GM19043 (cell line): ENCODE results near the gene DNAH1.
"Not testable (repeated sequence)": the region's sequence is repeated elsewhere in the genome, so short reads cannot be mapped to it uniquely, and the experiment has no call there.

ENCODE experiments used
- ATAC-seq: cut with Tn5 transposase; IDR thresholded peaks from one replicate; pipeline ENCODE4 v1.9.1; 2021; ENCODE audit warnings: low read depth; ENCODE audit not compliant: unreplicated experiment

Gene DNAH1

DNA sequence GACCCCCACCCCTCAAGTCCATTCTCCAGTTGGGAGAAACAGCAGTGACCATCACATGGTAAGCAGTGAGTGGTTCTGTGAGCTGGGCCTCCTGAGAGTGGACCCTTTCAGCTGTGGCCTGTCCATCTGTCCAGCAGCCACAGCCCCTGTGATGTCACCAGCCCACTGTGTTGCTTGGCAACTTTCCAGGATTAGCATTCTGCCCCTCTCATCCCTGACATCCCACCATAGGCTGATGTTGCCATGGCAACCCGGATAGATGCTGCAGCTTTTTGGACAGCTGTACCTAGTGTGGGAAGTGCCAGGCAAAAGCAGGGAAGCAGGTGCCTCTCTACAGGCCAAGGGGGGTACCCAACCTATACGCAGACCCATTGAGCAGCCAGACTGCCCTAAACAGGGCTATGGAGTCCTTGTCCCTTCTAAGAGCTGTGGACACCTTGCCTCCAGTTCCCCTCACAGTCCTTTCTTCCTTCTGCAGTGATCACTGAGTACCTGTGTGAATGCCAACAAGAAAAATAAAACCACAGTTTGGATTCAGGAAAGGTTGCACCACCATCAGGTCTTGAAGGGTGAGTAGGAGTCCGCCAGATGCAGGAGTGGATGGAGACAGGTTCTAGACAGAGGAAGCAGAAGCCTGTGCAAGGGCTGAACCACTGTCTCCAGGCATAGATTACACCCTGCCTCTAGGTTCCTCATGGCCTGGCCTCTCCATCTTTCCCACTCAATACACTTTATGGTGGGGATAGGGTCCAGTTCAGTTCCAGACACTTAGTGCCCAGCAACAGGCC lies at the start of gene DNAH1:
Gene DNAH1, plus strand, starts transcription at position 343 of the 788 bp plus-strand sequence. CDS start 6,124 bp downstream, outside the sequence.
- ATAC-seq: no peak

DNA sequence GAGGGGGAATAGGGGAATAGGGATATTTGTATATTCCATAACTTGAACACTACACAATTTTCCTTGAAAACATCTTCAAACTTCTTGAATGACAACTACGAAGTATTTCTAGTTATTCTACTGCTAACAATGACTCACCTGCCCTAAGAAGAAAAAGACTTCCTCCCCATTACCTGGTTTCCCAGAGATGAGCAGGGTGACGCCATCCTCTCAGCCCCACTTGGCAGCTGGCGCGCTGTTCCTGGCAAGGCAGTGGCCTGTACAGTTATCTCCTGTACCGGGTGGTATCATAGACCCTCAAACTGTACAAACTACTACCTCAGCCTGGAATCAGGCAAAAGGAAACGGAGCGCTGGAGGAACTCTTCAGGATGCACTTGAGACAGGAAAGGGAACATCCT lies 48.1 kb upstream of the DNAH1 start:
- ATAC-seq: no peak

DNA sequence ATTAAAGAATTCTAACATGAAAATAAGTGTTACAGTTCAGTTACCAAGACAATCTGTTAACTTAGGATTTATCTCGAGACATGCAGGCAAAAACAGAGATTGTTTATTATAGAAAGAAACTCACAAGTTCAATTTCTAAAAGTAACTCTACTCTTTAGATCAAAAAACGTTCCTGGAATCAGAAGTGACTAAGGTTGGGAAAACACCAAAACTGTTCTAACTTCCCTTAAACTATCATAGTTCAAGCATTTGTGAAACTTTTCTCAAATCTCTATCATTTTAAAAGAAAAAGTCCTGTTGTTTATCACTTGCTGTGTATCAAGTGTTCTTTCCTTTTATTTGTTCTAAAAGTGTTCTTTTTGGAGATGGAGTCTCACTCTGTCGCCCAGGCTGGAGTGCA lies 46.3 kb upstream of the DNAH1 start:
- ATAC-seq: no peak

DNA sequence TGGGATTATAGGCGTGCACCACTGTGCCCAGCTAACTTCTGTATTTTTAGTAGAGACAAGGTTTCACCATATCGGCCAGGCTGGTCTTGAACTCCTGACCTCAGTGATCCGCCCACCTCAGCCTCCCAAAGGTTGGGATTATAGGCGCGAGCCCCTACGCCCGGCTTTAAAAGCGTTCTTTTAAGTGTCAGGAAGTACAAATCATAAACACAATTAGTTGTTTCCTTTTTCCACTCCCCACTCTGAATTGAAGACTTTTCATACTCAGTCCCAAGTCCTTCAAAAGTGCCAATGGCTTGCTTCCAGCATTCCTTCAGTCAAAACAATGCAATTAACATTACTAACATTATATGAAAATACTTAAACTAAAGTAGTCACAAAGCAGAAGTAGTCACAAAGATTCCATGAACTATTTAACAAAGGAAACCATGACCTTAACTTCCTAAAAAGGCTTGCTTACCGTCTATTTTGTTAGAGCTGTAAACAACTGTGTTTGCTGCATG lies 45.8 kb upstream of the DNAH1 start:
- no peak for ATAC-seq

DNA sequence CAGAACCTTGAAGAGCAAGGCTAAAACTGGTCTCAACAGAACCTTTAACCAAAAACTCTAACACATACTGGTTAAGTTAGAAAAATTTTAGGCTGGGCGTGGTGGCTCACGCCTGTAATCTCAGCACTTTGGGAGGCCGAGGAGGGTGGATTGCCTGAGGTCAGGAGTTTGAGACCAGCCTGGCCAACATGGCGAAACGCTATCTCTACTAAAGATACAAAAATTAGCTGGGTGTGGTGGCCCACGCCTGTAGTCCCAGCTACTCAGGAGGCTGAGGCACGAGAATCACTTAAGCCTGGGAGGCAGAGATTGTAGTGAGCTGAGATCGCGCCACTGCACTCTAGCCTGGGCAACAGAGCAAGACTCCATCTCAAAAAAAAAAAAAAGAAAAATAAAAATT lies 43.9 kb upstream of the DNAH1 start:
- ATAC-seq: not testable (repeated sequence)

DNA sequence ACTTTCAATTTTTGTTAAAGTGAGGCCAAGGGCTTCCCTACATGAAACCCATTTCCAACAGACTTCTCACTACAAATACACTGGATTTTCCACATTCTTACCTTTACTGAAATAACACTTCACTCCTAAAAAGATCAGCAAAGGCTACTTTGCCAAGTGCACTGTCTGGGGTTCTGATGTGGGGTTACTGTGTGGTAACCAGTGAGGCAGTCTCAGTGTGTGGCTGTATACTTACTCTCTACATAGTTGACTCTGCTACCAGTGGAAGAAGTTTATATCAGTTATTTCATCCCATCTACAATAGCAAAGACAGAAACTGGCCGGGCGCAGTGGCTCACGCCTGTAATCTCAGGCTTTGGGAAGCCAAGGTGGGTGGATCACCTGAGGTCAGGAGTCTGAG lies 43.3 kb upstream of the DNAH1 start:
- no peak for ATAC-seq

DNA sequence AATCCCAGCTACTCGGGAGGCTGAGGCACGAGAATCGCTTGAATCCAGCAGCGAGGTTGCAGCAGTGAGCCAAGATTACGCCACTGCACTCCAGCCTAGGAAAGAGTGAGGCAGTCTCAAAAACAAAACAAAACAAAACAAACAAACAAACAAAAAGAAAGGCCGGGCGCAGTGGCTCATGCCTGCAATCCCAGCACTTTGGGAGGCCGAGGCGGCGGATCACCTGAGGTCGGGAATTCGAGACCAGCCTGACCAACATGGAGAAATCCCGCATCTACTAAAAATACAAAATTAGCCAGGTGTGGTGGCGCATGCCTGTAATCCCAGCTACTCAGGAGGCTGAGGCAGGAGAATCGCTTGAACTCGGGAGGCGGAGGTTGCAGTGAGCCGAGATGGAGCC lies 41.3 kb upstream of the DNAH1 start:
- ATAC-seq: not testable (repeated sequence)

DNA sequence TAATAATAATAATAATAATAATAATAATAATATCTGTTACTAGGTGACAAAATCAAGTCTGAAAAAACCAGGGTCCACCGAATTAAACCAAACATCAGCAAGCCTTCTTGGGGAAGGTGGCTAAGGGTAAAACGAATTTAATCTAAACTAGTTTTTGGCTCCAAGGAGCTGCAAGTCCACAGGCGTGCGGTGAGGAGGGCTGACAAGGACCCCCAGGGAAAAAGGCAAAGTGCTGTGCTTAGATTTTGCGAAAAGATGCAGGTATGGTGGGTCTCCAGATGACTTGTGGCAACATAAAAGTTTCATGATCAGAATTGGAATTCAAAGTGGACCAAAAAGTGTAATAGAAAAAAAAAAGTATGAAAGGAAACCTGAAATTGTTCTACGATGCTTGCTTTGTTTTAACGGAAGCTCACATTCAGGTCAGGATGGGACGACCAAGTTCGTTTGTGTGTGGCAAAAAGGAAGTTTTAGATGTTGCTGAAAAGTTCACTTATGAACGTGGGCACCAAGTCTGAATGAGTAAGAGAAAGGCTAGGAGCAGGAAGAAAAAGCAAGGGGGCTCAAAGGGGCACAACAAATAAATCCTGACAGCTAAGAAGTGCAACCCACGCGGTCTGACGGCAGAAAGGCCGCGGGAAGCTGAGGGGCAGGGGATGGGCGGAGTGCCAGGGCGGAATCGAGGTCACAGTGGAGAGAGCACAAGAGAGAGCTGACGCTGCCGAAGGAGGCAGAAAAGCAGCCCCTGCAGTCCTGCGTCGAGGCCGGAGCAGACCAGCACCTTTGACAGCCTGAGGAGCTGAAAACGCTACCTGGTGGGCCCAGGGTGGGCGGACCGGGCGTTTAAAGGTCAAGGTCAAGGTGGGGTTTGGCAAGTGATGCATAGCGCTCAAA lies 38.8 kb upstream of the DNAH1 start:
- ATAC-seq: no peak

DNA sequence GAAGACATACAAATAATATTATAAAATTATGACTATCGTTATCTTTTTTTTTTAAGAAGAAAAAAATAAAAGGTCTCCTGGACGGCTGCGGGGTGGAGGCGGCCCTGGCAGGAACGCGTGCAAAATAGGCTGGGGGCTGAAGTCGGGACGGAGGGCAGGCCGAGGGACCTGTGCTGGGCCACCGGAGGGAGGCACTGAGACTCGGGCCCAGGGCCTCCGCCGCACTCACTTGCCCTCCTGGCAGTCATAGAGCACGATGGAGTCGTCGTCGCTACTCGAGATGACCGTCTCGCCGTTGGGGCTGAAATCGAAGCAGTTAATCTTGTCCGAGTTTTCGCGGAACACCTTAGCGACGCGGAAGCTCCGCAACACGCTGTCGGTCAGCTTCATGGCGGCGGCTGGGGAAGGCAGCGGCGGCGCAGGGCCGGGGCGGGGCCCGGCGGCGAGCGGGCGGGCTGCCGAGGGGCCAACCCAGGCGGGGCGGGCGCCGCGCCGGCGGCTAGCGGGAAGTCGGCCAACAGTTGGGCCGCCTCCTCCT lies 38.1 kb upstream of the DNAH1 start:
- peak; percentile 35 for ATAC-seq

DNA sequence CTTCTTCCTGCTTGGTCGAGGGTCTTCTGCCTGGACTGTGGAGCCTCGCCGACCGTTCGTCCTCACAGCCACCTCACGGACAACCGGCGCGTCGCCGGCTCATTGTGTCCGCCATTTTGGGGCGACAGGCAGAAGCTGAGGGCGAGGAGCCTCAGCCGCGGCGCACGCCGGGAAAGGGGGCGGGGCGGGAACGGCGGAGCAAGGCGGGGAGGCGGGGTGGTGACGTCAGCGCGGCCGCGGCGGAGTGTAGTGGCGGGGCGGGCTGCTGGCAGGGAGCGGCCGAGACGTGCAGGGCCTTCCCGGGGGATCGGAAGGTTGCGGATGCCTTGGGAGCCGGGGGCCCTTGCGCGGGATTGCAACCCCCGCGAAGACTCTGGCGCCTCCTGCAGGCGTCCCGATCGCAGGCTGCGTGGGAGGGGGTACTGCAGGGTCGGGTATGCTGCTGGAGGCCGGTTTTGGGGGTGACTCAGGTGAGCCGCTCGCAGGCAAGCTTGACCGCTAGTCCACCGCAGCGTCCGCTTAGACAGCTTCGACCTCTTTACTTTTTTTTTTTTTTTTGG lies 37.5 kb upstream of the DNAH1 start, which contains the start of gene WDR82:
Gene WDR82, minus strand, starts transcription at position 140 of the 560 bp plus-strand sequence. CDS start 288 bp downstream, outside the sequence.
- peak; percentile 84 for ATAC-seq

DNA sequence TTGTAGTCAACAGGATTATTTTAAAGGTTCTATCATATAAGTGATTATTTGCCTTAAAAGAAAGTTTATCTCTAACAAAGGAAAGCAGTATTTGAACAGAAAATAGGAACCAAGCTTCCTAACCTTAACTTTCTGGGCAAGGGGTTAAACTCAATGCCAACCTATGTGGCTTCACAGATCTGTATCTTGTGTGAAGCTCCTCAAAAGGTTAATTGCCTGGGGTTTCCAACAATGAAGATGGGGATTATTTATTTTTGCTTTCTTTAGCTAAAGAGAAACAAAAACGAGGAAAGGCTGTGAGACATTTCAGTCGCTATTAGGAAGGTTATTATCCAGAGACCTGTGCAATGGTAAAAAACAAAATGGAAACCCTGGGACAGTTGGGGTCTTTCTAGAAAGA lies 36.5 kb upstream of the DNAH1 start:
- ATAC-seq: no peak

DNA sequence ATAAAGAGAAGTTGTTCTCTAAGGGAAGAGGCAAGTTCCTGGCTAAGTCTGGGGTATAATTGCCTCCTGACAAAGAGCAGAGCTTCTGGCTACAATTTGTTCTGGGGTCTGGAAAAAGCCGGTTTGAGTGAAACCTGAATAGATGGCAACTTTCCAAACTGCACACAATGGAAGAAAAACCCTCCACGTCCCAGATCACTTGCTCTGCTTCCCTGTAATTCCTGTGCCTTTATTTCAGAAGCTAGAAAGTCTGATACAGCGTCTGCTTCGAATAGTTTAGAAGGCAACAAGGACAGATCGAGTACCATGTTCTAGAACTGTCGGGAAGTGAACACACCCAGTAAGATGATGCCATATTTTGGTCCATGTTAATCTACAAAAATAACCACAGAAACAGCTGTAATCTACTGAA lies 36.1 kb upstream of the DNAH1 start:
- ATAC-seq: no peak

DNA sequence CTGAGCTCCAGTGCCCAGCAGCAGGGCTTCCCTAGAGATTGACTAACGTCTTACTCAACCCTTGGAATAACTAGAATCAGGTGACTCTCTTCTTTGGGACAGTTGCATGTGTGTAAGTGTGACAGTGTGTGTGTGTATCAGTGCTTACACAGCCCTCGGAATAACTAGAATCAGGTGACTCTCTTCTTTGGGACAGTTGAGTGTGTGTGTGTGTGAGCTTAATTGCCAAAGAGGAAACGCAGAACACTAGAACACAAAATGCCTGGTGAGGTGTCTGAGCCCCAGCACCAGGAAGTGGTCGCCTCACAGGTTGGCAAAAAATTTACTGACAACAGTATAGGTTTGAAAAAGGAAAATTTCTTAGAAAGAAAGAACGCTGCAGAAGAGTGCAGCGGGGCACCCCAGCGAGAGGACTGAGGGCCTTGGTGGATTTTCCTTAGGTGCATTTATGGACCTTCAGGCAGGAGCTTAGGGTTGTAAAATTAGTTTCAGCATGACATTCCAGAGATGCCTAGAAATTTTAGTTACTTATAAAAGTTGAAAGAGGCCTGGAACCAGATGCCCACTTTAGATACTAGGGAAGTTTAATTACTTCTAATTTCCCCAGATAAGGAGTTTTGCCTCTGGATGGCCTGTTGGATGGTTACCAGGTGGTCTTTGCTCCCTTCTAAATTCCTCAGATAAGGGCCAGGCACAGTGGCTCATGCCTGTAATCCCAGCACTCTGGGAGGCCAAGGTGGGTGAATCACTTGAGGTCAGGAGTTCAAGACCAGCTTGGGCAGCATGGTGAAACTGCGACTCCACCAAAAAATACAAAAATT lies 33.9 kb upstream of the DNAH1 start:
- ATAC-seq: no peak

DNA sequence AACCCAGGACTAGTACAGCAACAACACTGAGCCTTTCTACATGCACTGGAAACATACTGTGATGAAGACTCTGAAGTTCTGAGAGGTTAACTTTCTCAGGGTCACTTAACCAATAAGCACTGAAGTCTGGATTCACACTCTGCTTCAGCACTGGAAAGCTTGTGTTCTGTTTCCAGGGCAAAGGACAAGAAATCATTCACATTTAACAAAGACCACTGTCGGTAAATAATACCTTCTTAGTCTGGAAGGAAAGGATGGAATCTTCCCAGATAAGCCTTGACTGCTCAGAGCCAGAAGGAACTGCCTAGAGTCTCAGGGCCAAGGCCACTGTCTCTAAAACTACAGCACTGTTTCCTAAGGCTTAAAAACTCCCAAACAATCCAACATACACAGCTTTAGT lies 32.8 kb upstream of the DNAH1 start:
- ATAC-seq: no peak

DNA sequence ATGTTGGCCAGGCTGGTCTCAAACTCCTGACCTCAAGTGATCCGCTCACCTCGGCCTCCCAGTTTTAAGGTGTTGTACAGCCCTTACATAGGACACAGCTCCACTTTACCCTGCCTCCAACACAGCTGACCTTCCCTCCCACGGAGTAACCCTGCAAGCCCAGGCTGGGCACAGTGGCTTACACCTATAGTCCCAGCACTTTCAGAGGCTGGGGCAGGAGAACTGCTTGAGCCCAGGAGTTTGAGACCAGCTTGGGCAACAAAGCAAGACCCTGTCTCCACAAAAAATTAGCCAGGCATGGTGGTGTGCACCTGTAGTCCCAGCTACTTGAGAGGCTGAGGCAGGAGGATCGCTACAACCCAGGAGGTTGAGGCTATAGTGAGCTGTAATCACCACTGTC lies 32.1 kb upstream of the DNAH1 start:
- ATAC-seq: not testable (repeated sequence)

DNA sequence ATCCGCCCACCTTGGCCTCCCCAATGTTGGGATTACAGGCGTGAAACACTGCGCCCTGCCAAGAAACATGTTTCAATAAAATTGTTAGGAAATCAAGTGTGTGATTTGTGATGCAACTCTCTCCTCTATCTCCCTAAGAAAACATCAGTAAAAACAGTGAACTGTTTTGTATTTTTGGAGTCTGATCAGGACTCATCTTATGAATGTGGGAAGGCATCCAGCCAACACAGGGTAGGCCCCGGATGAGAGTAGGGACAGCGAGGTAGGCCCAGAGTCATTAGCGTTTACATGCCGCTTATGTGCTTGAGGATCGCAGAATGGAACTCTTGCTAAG lies 29.4 kb upstream of the DNAH1 start:
- no peak for ATAC-seq

DNA sequence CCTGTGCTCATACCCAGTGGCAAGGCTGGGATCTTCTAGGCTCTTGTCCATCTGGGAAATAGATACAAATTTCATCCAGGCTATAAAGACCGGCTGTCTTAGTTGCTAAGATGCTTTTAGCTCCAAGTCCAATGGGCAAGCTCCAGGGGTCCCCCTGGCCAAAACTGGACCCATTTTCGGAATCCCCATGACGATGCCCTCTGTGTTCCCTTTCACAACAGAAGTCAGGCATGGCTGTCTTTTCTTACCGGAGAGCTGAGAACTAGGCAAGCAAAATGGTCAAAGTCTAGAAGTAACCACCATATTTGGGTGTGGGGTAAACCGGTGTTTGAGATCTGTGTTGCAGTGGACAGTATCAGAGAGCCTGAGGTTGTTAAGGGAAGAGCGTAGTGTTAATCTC lies 27.4 kb upstream of the DNAH1 start:
- ATAC-seq: no peak

DNA sequence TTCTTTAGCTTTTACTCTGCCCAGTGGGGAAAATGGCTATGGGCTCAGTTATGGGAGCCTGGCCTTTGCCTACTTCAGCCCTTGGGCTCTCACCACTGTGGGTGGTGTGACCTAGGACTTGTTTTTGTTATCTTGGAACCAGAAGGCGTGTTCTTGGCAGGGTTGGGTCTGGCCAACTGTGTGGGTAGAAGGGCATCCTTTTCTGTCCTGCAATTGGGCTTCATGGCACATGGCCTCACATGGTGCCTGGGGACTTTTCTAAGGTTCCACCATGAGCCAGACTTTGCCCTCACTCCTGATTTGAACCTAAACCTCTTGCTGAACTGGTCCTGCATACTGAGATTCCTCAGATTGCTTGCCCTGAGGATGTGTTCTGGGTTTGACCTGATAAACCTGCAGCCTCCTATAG lies 26.8 kb upstream of the DNAH1 start:
- ATAC-seq: no peak

DNA sequence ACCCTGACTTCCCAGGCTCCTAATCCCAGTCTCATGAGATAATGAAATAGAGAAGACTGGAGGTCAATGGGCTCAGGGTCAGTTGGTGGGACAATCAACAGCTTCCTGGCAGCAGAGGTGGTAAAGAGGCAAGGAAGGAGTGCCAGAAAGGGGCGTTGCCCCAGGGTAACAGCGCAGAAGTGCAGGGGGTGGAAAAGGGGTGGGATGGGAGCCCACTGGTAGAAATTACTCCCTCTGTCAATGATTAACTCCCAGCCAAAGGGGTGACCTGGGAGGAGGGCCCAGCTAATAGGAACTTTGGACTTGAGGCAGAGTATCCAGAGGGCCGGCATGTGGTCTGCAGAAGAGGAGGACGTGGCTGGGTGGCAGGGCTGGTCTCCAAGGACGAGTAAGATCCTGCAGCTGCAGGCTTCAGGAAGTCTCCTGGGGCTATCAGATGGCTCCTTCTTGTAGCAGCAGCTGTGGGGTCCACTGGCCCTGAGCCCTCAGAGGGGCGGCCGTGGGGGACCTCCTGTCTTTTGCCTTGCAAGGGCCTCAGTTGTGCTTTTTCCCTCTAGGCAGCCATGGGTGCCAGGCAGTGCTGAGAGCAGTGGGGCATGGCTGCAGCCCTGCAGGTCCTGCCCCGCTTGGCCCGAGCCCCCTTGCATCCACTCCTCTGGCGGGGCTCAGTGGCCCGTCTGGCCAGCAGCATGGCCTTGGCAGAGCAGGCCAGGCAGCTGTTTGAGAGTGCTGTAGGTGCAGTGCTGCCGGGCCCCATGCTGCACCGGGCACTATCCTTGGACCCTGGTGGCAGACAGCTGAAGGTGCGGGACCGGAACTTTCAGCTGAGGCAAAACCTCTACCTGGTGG lies 26.1 kb upstream of the DNAH1 start:
- ATAC-seq: no peak
